GM23338 (cell line): ENCODE results near the gene PCBP3. TPM values are rescaled to one million over a fixed set of nuclear protein-coding genes. Genes with fewer than 3 reads are reported as not detected.

ENCODE experiments used
- ATAC-seq: fragments of 200-7000 bp; cut with Tn5 transposase; 3 replicates; pipeline ENCODE4 v1.9.1; 2020
- DNase-seq: peaks from one replicate; pipeline ENCODE4 v3.0.0-alpha.2; 2015; ENCODE audit warnings: low spot score
- H2AFZ ChIP-seq: fragments of 200-600 bp; sonication (generic); 2 replicates; pipeline ENCODE4 v1.8.0; 2016; ENCODE audit warnings: antibody characterized with exemption, mild to moderate bottlenecking, moderate library complexity
- H3F3A ChIP-seq: fragments of 200-600 bp; sonication (generic); replicated peaks from 2 replicates; pipeline ENCODE4 v1.8.0; 2017; ENCODE audit warnings: antibody characterized with exemption, mixed run types, low read depth
- H3K27ac ChIP-seq: fragments of 200-600 bp; sonication (generic); 2 replicates; pipeline ENCODE4 v1.6.1; 2016; ENCODE audit warnings: low read depth
- H3K27me3 ChIP-seq: fragments of 200-600 bp; sonication (generic); 2 replicates; pipeline ENCODE4 v1.8.0; 2016; ENCODE audit warnings: mild to moderate bottlenecking, mixed run types, moderate library complexity; ENCODE audit not compliant: insufficient read depth
- H3K36me3 ChIP-seq: fragments of 200-600 bp; sonication (generic); 2 replicates; pipeline ENCODE4 v1.8.0; 2016; ENCODE audit warnings: mild to moderate bottlenecking; ENCODE audit not compliant: insufficient read depth
- H3K4me1 ChIP-seq: fragments of 200-600 bp; sonication (generic); 2 replicates; pipeline ENCODE4 v1.8.0; 2016; ENCODE audit warnings: mild to moderate bottlenecking, moderate library complexity; ENCODE audit not compliant: insufficient read depth
- H3K4me2 ChIP-seq: fragments of 200-600 bp; sonication (generic); 2 replicates; pipeline ENCODE4 v1.7.1; 2017; ENCODE audit warnings: mixed run types
- H3K4me3 ChIP-seq: fragments of 200-600 bp; sonication (generic); 2 replicates; pipeline ENCODE4 v1.6.1; 2016; ENCODE audit warnings: mixed run types
- H3K79me2 ChIP-seq: fragments of 200-600 bp; sonication (generic); replicated peaks from 2 replicates; pipeline ENCODE4 v1.8.0; 2017; ENCODE audit warnings: mild to moderate bottlenecking; ENCODE audit not compliant: insufficient read depth
- H3K9me2 ChIP-seq: fragments of 200-600 bp; sonication (generic); 2 replicates; pipeline ENCODE4 v1.8.0; 2017; ENCODE audit not compliant: insufficient read depth
- H4K20me1 ChIP-seq: fragments of 200-600 bp; sonication (generic); replicated peaks from 2 replicates; pipeline ENCODE4 v1.8.0; 2017; ENCODE audit warnings: mild to moderate bottlenecking; ENCODE audit not compliant: insufficient read depth
- H3K27ac Mint-ChIP-seq: 2 replicates; pipeline ENCODE4 v1.8.0; 2020; ENCODE audit warnings: inconsistent platforms, mild to moderate bottlenecking, moderate library complexity, mixed read lengths
- H3K27me3 Mint-ChIP-seq: 3 replicates; pipeline ENCODE4 v1.8.0; 2022; ENCODE audit warnings: low read depth, mild to moderate bottlenecking, moderate library complexity, mixed read lengths, inconsistent platforms; ENCODE audit not compliant: insufficient read depth, poor library complexity
- H3K36me3 Mint-ChIP-seq: 3 replicates; pipeline ENCODE4 v1.8.0; 2021; ENCODE audit warnings: low read depth, mild to moderate bottlenecking, inconsistent platforms, moderate library complexity, mixed read lengths
- H3K4me1 Mint-ChIP-seq: 3 replicates; pipeline ENCODE4 v1.8.0; 2020; ENCODE audit warnings: mild to moderate bottlenecking, inconsistent platforms, mixed read lengths
- H3K4me3 Mint-ChIP-seq: 3 replicates; pipeline ENCODE4 v1.8.0; 2021; ENCODE audit warnings: moderate library complexity, mild to moderate bottlenecking, inconsistent platforms, mixed read lengths
- H3K9me3 Mint-ChIP-seq: 3 replicates; pipeline ENCODE4 v1.8.0; 2020; ENCODE audit warnings: moderate library complexity, mild to moderate bottlenecking, inconsistent platforms, mixed read lengths
- CREB1 ChIP-seq: fragments of 250-450 bp; sonication (Bioruptor Pico); IDR thresholded peaks from 2 replicates; pipeline ENCODE4 v1.5.0; 2020; ENCODE audit warnings: low read depth, mild to moderate bottlenecking, moderate library complexity
- EZH2 ChIP-seq: fragments of 200-600 bp; sonication (generic); IDR thresholded peaks from one replicate; pipeline ENCODE4 v1.8.0; 2017; ENCODE audit warnings: antibody characterized with exemption, mild to moderate bottlenecking, low read depth; ENCODE audit not compliant: unreplicated experiment
- EZH2phosphoT487 ChIP-seq: fragments of 200-600 bp; sonication (generic); IDR thresholded peaks from one replicate; pipeline ENCODE4 v1.8.1; 2018; ENCODE audit warnings: antibody characterized with exemption; ENCODE audit not compliant: unreplicated experiment
- JUNB ChIP-seq: IDR thresholded peaks from one replicate; pipeline ENCODE4 v1.6.1; 2016; ENCODE audit warnings: antibody characterized with exemption; ENCODE audit not compliant: unreplicated experiment
- NANOG ChIP-seq: IDR thresholded peaks from 2 replicates; pipeline ENCODE4 v1.6.1; 2016; ENCODE audit warnings: antibody characterized with exemption, borderline replicate concordance
- STAT1 ChIP-seq: IDR thresholded peaks from one replicate; pipeline ENCODE4 v1.6.1; 2016; ENCODE audit warnings: antibody characterized with exemption; ENCODE audit not compliant: unreplicated experiment
- ZNF114 ChIP-seq: fragments of 250-450 bp; sonication (Bioruptor Pico); IDR thresholded peaks from 2 replicates; pipeline ENCODE4 v1.5.0; 2020; ENCODE audit warnings: mild to moderate bottlenecking, moderate library complexity
- polyA plus RNA-seq: library from polyadenylated mRNA; unstranded; fragments of >200 nt; fragmentation: Nextera tagmentation; extraction: Ambion mirVana; gene quantifications from 2 replicates; pipeline ENCODE4 v1.2.1, GENCODE V29; 2016
- total RNA-seq: library from RNA; depleted of rRNA; stranded (reverse); fragments of >200 nt; shearing (Covaris generic); gene quantifications from 2 replicates; pipeline ENCODE4 v1.2.3, GENCODE V29; 2014
- TF ChIP-seq, protein P1 (sequence below): IDR thresholded peaks from 2 replicates; pipeline ENCODE4 v1.6.1; 2016; ENCODE audit warnings: antibody characterized with exemption

PCBP3 gene
- total and polyA plus RNA-seq, 2 experiments from 2014 or later = 7.1 to 9.1 TPM

DNA sequence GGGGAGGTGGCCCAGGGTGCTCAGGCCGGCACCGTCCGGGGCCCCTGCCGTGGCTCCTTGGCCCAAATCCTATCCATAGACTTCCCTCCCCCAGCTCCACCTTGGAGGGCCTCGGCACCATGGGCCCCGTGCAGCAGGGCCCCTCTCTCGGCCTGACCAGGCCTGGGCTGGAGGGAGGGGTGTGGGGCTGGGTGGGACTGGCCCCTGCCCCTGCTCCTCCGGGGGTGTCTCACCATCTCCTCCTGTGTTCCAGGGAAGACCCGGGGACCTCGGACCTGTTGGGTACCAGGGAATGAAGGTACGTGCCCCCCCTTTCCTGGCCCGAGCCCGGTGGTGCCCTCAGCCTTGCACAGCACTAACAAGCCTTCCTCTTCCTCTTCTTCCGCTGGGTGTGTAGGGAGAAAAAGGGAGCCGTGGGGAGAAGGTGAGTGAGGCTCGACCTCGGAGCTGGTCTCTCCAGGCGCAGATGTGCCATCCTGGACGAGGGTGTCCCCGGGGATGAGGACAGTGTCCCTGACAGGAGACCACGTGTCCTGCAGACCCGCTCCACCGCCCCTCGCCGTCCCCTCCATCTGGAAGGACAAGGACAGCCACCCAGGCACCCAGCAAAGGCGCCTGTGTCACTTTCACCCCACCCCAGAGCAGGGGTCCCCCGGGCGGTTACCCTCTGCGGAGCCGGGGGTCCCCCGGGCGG lies 346.0 kb downstream of the PCBP3 start:
- Mint-ChIP-seq H3K27me3 (peaks cover 2% of the 10 kb centered on the region), H3K27ac (no peak overlapping the region), H3K9me3 (no peaks in the 10 kb centered on the region), H3K4me1 (no peaks in the 10 kb centered on the region), H3K36me3 (peaks cover 16% of the 10 kb centered on the region), H3K4me3 (no peak overlapping the region)
- Histone ChIP-seq H2AFZ (no peak overlapping the region), H3K4me2 (no peak overlapping the region), H4K20me1 (peaks cover 6% of the 10 kb centered on the region; the same call in 1 of the 2 replicates), H3F3A (peaks cover 6% of the 10 kb centered on the region; the same call in 1 of the 2 replicates), H3K79me2 (no peaks in the 10 kb centered on the region; the same call in 1 of the 2 replicates), H3K9me2 (no peaks in the 10 kb centered on the region), H3K27me3 (no peaks in the 10 kb centered on the region), H3K4me3 (no peak overlapping the region), H3K27ac (no peak overlapping the region), H3K4me1 (no peaks in the 10 kb centered on the region), H3K36me3 (peaks cover 2% of the 10 kb centered on the region; the same call in 1 of the 2 replicates)
- TF ChIP-seq EZH2 (no peak), STAT1 (no peak), NANOG (no peak), EZH2phosphoT487 (no peak)
- TF ChIP-seq, protein P1, sequence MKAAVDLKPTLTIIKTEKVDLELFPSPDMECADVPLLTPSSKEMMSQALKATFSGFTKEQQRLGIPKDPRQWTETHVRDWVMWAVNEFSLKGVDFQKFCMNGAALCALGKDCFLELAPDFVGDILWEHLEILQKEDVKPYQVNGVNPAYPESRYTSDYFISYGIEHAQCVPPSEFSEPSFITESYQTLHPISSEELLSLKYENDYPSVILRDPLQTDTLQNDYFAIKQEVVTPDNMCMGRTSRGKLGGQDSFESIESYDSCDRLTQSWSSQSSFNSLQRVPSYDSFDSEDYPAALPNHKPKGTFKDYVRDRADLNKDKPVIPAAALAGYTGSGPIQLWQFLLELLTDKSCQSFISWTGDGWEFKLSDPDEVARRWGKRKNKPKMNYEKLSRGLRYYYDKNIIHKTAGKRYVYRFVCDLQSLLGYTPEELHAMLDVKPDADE = no peak
- DNase-seq = no peak
- ATAC-seq = no peak

DNA sequence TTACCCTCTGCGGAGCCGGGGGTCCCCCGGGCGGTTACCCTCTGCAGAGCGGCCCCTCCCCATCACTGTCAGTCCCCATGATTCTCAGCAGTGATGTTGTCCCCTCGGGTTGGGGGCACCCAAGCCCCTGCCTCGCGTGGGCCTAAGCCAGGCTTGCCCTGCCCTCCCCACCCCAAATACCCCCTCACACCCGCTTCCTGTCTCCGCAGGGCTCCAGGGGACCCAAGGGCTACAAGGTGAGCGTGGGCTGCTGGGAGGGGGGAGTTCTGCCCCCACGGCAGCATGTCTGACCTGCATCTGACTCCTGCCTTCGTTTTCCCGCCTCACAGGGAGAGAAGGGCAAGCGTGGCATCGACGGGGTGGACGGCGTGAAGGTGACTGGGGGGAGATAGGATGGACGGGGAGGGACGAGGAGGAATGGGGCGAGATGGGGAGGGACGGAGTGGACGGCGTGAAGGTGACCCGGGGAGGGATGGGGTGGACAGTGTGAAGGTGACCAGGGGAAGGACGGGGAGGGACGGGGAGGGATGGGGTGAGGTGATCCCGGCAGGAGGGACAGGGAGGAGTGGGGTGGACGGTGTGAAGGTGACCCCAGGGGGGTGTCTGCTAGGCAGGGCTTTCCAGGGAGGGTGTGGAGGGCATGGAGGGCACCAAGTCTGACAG lies 346.7 kb downstream of the PCBP3 start:
- H3K4me2 ChIP-seq = no peak overlapping the region
- no peak for ATAC-seq
- DNase-seq = no peak
- no peaks in the 10 kb centered on the region for H3F3A ChIP-seq
- no peak overlapping the region for H3K27ac ChIP-seq
- H3K9me2 ChIP-seq = no peaks in the 10 kb centered on the region
- H3K4me3 Mint-ChIP-seq = no peak overlapping the region
- H3K27me3 Mint-ChIP-seq = peaks cover 2% of the 10 kb centered on the region
- H4K20me1 ChIP-seq = no peaks in the 10 kb centered on the region
- H3K4me1 Mint-ChIP-seq = no peaks in the 10 kb centered on the region
- no peaks in the 10 kb centered on the region for H3K9me3 Mint-ChIP-seq
- H3K79me2 ChIP-seq = no peaks in the 10 kb centered on the region; the same call in 1 of the 2 replicates
- H3K4me3 ChIP-seq = no peak overlapping the region
- H2AFZ ChIP-seq = no peak overlapping the region
- no peak overlapping the region for H3K27ac Mint-ChIP-seq
- H3K4me1 ChIP-seq = no peaks in the 10 kb centered on the region
- no peaks in the 10 kb centered on the region; the same call in 1 of the 2 replicates for H3K36me3 ChIP-seq
- peaks cover 9% of the 10 kb centered on the region for H3K36me3 Mint-ChIP-seq
- TF ChIP-seq STAT1 (no peak), ZNF114 (no peak), JUNB (no peak), NANOG (no peak), CREB1 (CRISPR knock-in tag) (no peak)
- no peaks in the 10 kb centered on the region for H3K27me3 ChIP-seq
